ENCODE results near the gene SRSF11. TPM values are rescaled to one million over a fixed set of nuclear protein-coding genes. Genes with fewer than 3 reads are reported as not detected.
A peak's percentile ranks its signal among the peaks of the same experiment; 100 is the strongest.

The SRSF11 gene
- polyA plus RNA-seq, 1 donor from 2014 or later, result 514 TPM

GRCh38 chr1:70220015-70220414 lies 1.2 kb upstream of the SRSF11 start:
- TF ChIP-seq EZH2 (IDR thresholded peaks at IDR 0.05; ENCODE audit: borderline replicate concordance, insufficient read depth, low read length, poor library complexity, severe bottlenecking), result no peak
- no peak for TF ChIP-seq CTCF (IDR thresholded peaks at IDR 0.05; ENCODE audit: poor library complexity, severe bottlenecking)
- TF ChIP-seq EP300 (conservative IDR thresholded peaks at IDR 0.05; ENCODE audit: poor library complexity, severe bottlenecking), result no peak
- no peak for TF ChIP-seq TAF1 (IDR thresholded peaks at IDR 0.05; ENCODE audit: low read depth)
- TF ChIP-seq RAD21 (conservative IDR thresholded peaks at IDR 0.05), result no peak
- peaks cover 17% of the 10 kb centered on the region for H4K20me1 ChIP-seq (ENCODE audit: insufficient read depth)
- no peaks in the 10 kb centered on the region for H3K27me3 ChIP-seq (ENCODE audit: insufficient read depth, low read depth, low read length)
- peaks cover 10% of the 10 kb centered on the region for H3F3A ChIP-seq (ENCODE audit: insufficient read depth, low read length, poor library complexity, severe bottlenecking)
- no peak overlapping the region for H2AFZ ChIP-seq (ENCODE audit: low read depth, low read length)
- peaks cover 76% of the 10 kb centered on the region for H3K79me2 ChIP-seq (replicated peaks; ENCODE audit: insufficient read depth, low read length)
- H3K9me2 ChIP-seq (ENCODE audit: insufficient read depth, low read length), result no peaks in the 10 kb centered on the region
- no peak overlapping the region for H3K4me3 ChIP-seq (ENCODE audit: low read length)
- no peak overlapping the region for H3K4me2 ChIP-seq (ENCODE audit: low read length)
- H3K36me3 ChIP-seq (ENCODE audit: insufficient read depth, low read length), result no peaks in the 10 kb centered on the region
- H3K9me3 ChIP-seq (ENCODE audit: low read length), result no peaks in the 10 kb centered on the region
- H3K27ac ChIP-seq (ENCODE audit: low read length), result peak overlapping the region; percentile 98
- no peak overlapping the region for H3K9ac ChIP-seq (ENCODE audit: low read length)

- peaks cover 18% of the 10 kb centered on the region for H4K20me1 ChIP-seq (ENCODE audit: insufficient read depth)
- no peaks in the 10 kb centered on the region for H3K36me3 ChIP-seq (ENCODE audit: insufficient read depth, low read length)
- peaks cover 76% of the 10 kb centered on the region for H3K79me2 ChIP-seq (replicated peaks; ENCODE audit: insufficient read depth, low read length)
- no peaks in the 10 kb centered on the region for H3K27me3 ChIP-seq (ENCODE audit: insufficient read depth, low read depth, low read length)
- peak overlapping the region; percentile 99 for H2AFZ ChIP-seq (ENCODE audit: low read depth, low read length)
- H3K27ac ChIP-seq (ENCODE audit: low read length), result peak overlapping the region; percentile 98
- H3K4me2 ChIP-seq (ENCODE audit: low read length), result peak overlapping the region; percentile 100
- H3K9ac ChIP-seq (ENCODE audit: low read length), result peak overlapping the region; percentile 94
- peaks cover 10% of the 10 kb centered on the region for H3F3A ChIP-seq (ENCODE audit: insufficient read depth, low read length, poor library complexity, severe bottlenecking)
- TF ChIP-seq SMC3 (conservative IDR thresholded peaks at IDR 0.05; ENCODE audit: poor library complexity), result no peak
- peak overlapping the region; percentile 87 for H3K4me3 ChIP-seq (ENCODE audit: low read length)
- H3K9me3 ChIP-seq (ENCODE audit: low read length), result no peaks in the 10 kb centered on the region
- H3K9me2 ChIP-seq (ENCODE audit: insufficient read depth, low read length), result no peaks in the 10 kb centered on the region
Observed at GRCh38 chr1:70220517-70221237, 503 bp upstream of the SRSF11 start.

GRCh38 chr1:70222716-70223235 lies 1.6 kb downstream of the SRSF11 start:
- no peak overlapping the region for H2AFZ ChIP-seq (ENCODE audit: low read depth, low read length)
- H3K27ac ChIP-seq (ENCODE audit: low read length), result peak overlapping the region; percentile 98
- H3K27me3 ChIP-seq (ENCODE audit: insufficient read depth, low read depth, low read length), result no peaks in the 10 kb centered on the region
- H3K4me3 ChIP-seq (ENCODE audit: low read length), result peak overlapping the region; percentile 87
- H3K79me2 ChIP-seq (replicated peaks; ENCODE audit: insufficient read depth, low read length), result peaks cover 83% of the 10 kb centered on the region
- peak overlapping the region; percentile 94 for H3K9ac ChIP-seq (ENCODE audit: low read length)
- peak overlapping the region; percentile 97 for H3K4me2 ChIP-seq (ENCODE audit: low read length)
- H3K9me2 ChIP-seq (ENCODE audit: insufficient read depth, low read length), result no peaks in the 10 kb centered on the region
- peaks cover 10% of the 10 kb centered on the region for H3F3A ChIP-seq (ENCODE audit: insufficient read depth, low read length, poor library complexity, severe bottlenecking)
- peaks cover 30% of the 10 kb centered on the region for H4K20me1 ChIP-seq (ENCODE audit: insufficient read depth)
- no peaks in the 10 kb centered on the region for H3K36me3 ChIP-seq (ENCODE audit: insufficient read depth, low read length)
- no peaks in the 10 kb centered on the region for H3K9me3 ChIP-seq (ENCODE audit: low read length)
- no peak for TF ChIP-seq CTCF (IDR thresholded peaks at IDR 0.05; ENCODE audit: poor library complexity, severe bottlenecking)
- TF ChIP-seq MXI1 (conservative IDR thresholded peaks at IDR 0.05; ENCODE audit: poor library complexity, severe bottlenecking), result no peak
- no peak for TF ChIP-seq SMC3 (conservative IDR thresholded peaks at IDR 0.05; ENCODE audit: poor library complexity)
- no peak for TF ChIP-seq EZH2 (IDR thresholded peaks at IDR 0.05; ENCODE audit: borderline replicate concordance, insufficient read depth, low read length, poor library complexity, severe bottlenecking)
- TF ChIP-seq REST (IDR thresholded peaks at IDR 0.05; ENCODE audit: borderline replicate concordance), result no peak
- no peak for TF ChIP-seq TAF1 (IDR thresholded peaks at IDR 0.05; ENCODE audit: low read depth)
- no peak for TF ChIP-seq RAD21 (conservative IDR thresholded peaks at IDR 0.05)
- TF ChIP-seq POLR2AphosphoS5 (IDR thresholded peaks at IDR 0.05), result no peak
- no peak for TF ChIP-seq EP300 (conservative IDR thresholded peaks at IDR 0.05; ENCODE audit: poor library complexity, severe bottlenecking)

All from neural cell (in vitro differentiated cells).